ENCODE results near the gene NTF4.

The NTF4 gene, protein sequence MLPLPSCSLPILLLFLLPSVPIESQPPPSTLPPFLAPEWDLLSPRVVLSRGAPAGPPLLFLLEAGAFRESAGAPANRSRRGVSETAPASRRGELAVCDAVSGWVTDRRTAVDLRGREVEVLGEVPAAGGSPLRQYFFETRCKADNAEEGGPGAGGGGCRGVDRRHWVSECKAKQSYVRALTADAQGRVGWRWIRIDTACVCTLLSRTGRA

DNA sequence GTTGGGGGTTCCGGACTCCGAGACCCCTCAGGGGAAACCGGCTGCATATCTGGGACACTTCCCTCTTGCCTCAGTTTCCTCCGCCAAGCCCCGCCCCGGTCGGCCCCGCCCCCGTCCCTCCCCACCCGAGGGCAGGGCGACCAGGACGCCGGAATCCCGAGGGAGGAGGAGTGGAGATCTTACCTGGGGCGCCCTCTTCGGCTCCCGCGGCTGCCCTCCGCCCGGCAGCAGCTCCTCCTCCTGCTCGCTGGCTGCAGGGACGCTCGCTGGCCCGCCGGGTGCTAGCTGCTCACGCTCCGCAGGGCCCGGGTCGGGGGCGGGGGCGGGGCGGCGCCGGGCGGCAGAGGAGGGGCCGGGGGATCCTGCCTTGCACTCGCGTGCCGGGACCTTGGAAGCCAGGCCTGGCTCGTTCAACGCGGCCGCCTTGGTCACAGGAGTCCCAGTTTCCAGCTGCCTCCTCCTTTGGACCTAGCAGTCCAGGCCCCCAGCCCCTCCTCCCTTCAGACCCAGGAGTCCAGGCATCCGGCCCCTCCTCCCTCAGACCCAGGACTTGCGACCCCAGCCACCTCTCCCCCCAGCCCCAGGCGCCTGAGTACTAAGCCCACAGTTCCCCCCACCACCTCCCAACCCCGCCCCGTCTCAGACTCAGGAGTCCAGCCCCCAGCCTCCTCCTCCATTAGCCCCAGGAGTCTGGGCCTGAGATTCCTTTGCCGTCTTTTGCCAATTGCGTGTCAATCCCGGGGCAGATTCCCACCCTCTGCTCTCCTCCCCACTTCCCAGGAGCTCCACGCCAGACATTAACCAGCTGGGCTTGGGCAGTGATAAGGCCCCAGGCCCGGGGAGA lies at the start of gene NTF4:
Gene NTF4, minus strand, starts transcription at position 51 of the 844 bp plus-strand sequence. CDS start 2,821 bp downstream, outside the sequence.
- intact Hi-C loops (cut with DNase I) = no loop called here
- DNase-seq = no peak

DNA sequence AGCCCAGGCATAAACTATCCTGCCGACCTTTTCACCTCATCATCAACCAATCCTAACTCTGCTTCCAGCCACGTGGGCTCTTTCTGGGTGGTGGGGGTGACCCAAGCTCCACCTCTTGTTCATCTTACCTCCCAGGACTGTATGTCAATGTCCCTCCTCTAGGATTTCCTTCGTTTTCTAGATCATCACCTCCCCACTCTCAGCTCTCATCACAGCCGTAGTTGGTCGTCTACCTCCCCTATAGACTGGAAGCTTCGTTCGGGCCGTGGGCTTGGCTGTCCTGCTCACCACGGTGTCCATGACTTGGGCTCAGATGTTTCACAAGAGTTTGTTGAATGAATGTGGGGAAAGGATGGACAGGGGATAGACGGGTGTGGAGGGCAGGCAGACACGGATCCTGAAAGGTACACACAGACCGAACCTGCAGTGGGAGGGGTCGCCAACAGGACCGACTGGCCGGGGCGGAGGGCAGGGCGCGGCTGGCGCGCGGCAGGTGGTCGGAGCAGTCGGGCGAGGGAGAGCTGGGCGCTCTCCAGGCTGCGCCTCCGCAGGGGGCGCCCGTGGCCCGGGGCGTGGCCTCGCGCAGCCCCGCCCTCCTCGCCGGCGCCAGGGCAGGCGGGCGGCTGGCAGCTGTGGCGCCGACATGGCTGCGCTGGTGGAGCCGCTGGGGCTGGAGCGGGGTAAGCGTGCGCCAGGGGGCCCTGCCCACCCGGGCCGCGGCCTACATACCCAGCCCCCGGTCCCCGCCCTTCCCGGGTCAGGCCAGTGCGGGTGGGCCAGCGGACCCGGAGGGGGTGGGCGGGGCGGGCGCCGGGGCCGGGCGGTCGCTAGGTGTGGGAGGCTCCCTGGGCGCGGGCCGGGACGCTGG lies 49.4 kb upstream of the NTF4 start, which contains the start of gene LIN7B:
Gene LIN7B, plus strand, starts transcription at position 609 of the 868 bp plus-strand sequence. Its CDS starts 35 bp downstream, at position 644.
- intact Hi-C loops (cut with DNase I) = no loop called here
- peak in 40 of 42 donors; percentile 34 to 86 (median 69) for DNase-seq

DNA sequence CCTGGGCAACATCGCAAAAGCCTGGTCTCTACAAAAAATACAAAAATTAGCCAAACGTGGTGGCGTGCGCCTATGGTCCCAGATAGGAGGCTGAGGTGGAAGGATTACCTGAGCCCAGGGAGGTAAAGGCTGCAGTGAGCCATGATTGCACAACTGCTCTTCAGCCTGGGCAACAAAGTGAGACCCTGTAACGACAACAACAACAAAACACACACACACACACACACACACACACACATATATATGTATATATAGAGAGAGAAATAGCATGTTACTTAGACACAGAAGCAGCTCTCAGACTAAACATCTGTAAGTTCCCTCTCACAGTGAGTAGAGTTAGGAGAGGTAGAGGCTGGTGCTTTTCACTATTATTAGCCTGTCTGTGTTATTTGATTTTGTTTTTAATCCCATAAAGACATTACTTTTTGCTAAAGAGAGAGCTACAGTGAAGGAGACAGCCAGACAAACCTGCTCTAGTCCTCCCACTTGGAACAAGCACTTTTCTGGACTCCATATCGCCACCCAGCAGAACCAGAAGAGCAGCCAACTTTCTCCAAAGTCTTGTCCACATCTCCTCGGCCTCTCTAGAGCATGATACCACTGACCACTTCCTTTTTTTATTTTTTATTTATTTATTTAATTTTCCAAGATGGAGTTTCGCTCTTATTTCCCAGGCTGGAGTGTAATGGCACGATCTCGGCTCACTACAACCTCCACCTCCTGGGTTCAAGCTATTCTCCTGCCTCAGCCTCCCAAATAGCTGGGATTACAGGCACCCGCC lies 46.8 kb upstream of the NTF4 start:
- intact Hi-C loops (cut with DNase I) = no loop called here

DNA sequence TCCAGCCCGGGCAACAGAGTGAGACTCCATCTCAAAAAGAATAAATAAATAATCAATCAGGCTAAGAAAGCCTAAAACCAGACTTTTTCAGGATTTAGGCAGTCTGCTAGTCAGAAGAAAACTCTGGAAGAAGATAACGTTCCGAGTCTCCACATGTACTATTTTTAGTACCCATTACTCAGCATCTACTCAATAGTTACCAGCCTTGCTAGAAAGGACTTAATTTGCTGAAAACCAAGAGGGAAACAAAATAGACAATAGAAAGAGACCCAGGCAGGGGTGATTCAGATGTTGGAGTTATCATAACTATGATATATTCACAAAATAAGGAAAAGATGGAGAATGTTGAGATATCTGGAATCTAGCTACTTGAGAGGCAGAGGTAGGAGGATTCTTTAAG lies 45.9 kb upstream of the NTF4 start:
- no peak for DNase-seq
- intact Hi-C loops (cut with DNase I) = no loop called here

More for the DNA sequence above, 46.8 kb upstream of the NTF4 start:
- DNase-seq = no peak

DNA sequence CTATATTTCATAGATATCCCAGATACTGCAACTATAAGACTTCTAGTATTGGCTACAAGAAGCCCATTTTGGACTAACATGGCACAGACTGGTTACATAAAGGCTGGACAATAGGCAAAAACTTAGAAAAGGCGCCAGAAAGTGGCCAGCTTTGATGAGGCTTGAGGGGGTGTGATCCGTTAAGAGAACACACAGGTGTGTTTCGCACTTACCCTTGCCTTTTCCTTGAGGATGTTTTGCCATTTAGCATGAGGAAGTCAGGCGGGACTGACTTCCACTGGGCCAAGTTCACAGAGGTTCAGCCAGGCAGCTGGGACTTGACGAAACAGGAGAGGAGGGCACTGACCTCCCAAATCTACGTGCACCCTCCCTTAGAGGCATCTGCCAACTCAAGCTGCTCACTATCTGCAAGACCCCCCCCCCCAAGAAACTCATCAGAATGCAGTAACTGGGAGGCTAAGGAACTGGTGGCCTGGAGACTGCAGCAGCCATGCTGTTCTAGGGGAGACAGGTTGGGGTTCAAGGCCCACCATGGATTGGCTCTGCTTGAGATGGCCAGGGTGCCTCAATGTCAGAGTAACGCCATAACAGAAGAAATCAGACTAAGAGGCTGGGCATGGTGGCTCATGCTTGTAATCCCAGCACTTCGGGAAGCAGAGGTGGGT lies 45.1 kb upstream of the NTF4 start:
- DNase-seq = no peak
- intact Hi-C loops (cut with DNase I) = loop anchor here (10.0 kb wide), 1 partner anchor 105 kb away; no protein-coding TSS in a partner anchor

DNA sequence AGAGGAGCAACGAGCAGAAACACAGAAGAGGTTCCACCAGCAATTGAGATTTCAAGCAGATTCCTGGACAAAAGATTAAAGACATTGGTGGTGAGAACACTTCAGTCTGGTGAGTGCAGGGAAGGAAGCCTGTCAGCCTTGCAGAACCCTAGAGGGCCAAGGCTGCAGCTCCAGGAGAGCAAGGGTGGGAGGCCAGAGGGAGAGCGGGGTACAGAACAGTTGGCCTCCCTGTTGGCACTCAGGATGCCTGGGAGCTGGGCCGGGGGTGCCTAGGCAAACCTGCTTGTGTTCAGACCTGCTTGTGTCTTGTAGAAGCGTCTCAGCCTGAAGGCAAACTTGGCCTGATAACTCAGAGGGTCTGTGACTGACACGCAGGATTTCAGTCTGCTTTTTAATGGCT lies 44.4 kb upstream of the NTF4 start:
- no peak for DNase-seq
- intact Hi-C loops (cut with DNase I) = loop anchor here (10.0 kb wide), 1 partner anchor 106 kb away; no protein-coding TSS in a partner anchor

DNA sequence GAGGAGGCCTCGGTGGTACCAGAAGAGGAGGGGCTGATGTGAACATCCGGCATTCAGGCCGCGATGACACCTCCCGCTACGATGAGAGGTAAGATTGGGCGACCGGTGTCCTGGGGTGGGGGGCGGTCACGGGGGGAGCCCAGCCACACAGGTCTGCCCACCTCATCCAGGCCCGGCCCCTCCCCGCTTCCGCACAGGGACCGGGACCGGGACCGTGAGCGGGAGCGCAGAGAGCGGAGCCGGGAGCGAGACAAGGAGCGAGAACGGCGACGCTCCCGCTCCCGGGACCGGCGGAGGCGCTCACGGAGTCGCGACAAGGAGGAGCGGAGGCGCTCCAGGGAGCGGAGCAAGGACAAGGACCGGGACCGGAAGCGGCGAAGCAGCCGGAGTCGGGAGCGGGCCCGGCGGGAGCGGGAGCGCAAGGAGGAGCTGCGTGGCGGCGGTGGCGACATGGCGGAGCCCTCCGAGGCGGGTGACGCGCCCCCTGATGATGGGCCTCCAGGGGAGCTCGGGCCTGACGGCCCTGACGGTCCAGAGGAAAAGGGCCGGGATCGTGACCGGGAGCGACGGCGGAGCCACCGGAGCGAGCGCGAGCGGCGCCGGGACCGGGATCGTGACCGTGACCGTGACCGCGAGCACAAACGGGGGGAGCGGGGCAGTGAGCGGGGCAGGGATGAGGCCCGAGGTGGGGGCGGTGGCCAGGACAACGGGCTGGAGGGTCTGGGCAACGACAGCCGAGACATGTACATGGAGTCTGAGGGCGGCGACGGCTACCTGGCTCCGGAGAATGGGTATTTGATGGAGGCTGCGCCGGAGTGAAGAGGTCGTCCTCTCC lies 43.2 kb upstream of the NTF4 start:
- no peak for DNase-seq
- intact Hi-C loops (cut with DNase I) = loop anchor here (10.0 kb wide), 1 partner anchor 107 kb away; no protein-coding TSS in a partner anchor

DNA sequence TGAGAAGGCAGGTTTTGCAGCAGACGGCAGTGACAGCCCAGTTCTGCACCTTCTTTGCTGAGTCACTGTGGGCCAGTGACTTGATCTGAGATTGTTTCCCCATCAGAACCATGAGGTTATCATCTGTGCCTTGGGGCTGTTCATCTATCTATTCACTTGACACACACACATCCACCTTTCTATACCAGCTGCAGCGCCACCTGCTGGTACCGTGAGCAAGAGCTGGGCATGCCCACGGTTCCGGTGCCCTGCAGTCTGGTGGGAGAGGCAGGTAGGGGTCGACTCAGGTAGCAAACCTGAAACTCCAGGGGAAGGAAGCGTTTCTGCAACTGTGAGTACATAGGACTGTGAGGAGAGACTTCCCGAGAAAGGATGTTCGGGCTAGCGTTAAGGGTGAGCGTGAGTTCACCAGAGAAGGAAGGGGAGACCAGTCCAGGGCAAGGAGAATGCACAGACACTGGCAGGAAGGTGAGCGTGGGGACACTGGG lies 42.1 kb upstream of the NTF4 start:
- intact Hi-C loops (cut with DNase I) = loop anchor here (10.0 kb wide), 1 partner anchor 108 kb away; no protein-coding TSS in a partner anchor
- DNase-seq = peak; percentile 38 to 86 (median 70)

DNA sequence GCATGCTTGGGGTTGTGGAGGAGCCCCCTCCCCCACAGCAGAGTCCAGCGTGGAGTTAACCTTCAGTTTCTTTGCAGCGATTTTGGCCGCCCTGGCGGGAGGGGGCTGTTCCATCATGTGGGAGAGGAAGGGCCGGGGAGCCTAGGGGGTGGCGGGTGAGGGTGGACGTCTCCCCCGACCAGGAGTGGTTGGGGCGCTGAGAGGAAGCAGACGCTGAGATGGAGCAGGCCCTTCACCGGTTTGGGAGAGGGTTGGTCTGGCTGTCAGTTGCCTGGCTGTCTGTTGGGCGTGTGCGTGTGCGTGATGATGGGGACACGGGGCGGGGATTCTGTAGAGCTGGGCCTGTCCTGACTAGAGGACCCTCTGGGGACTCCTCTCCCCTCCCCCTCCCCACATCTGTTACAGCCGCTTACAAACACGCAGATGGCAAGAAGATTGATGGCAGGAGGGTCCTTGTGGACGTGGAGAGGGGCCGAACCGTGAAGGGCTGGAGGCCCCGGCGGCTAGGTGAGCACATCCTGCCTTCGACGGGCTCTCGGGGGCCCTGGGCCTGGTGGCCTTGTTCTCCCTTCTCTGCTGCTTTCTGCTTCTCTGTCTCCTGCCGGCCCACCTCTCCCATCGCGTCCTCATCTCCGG lies 39.7 kb upstream of the NTF4 start:
- DNase-seq = no peak
- intact Hi-C loops (cut with DNase I) = loop anchor here (10.0 kb wide), 1 partner anchor 110 kb away; no protein-coding TSS in a partner anchor

DNA sequence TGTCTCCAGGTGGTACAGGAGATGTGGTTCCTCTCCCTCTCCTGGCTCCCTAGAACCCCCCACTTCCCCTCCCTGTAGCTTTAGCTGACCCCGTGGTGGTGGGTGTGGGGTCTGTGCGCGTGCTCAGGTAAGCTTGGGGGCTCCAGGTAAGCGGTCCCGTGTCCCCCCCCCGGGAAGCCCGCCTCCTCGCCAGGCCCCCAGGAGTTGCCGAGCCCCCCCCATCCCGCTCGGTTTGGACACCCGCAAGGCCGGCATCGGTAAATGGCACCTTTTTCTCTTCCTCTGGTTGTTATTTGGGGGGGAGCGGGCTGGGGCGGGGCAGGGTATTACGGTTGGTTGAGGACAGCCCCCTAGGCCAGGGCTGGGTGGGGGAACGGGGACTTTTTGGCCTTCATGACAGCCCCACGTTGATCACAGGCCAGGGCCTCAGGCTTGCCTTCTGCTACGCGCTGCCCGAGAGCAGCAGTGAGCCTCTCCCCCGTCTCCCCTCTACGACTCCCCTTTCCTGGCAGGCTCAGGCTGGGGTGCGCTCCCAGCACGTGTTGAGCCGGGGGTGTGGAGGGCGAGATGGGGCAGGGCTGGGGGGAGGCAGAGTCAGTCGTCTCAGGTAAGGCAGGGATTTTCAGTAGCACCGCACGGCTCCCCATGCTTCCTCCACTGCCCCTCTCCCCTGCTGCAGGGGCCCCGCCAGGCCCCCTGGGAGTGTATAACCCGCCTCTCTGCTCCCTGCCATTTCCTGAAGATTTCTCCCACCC lies 38.9 kb upstream of the NTF4 start:
- intact Hi-C loops (cut with DNase I) = loop anchor here (10.0 kb wide), 1 partner anchor 111 kb away; no protein-coding TSS in a partner anchor

DNA sequence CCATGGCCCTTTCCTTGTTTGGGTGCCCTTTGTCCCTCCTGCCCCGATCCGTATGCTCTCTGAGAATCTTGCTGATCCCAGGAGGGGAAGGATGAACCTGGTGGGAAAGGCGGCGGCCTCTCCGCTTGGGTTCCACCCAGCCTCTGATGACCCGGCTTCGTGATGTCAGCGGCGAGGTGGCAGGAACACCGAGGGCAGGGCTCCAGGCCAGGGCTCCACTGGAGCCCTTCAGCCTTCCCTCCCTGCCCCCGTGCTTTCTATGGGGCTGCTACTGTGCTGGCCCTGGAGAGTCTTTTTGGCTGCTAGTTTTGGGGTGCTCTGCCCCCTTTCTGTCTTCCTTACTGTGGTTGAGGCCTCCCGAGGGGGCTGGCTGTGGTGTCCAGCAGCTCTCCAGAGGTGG lies 37.7 kb upstream of the NTF4 start:
- intact Hi-C loops (cut with DNase I) = loop anchor here (10.0 kb wide), 1 partner anchor 112 kb away; no protein-coding TSS in a partner anchor

More for the DNA sequence above, 38.9 kb upstream of the NTF4 start:
- no peak for DNase-seq

DNA sequence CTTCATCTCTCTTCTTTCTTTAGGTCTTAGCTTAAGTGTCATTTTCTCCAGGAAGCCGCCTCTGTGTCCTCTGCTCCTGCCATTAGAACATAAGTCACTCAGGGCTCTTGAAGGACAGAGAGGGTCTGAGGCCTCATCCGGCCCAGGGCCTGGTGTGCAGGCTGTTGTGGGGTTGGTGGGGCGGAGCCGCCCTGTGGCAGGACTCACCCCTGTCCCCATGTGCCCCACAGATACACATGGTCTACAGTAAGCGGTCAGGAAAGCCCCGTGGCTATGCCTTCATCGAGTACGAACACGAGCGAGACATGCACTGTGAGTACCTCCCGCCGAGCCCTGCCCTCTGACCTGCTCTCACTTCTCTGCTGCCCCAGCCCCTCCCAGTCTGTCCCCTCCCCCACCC lies 36.5 kb upstream of the NTF4 start:
- intact Hi-C loops (cut with DNase I) = loop anchor here (10.0 kb wide), 1 partner anchor 114 kb away; no protein-coding TSS in a partner anchor
- DNase-seq = no peak

More for the DNA sequence above, 37.7 kb upstream of the NTF4 start:
- no peak for DNase-seq

DNA sequence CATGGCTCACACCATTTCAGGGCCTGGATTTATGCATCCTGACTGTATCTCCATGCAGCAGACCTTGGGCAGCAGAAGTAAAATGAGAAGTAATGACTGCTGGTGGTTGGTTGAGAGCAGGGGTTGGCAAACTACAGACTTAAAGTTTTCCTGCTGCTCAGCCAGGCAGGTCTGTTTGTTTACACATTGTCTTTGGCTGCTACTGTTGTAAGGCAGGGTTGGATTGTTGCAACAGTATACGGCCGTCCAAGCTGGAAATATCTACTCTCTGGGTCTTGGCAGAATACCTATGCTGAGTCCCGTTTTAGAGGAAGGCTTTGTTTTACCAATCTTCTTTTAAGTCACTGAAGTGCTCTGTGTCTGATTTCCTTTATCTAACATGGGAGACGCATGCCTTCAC lies 34.2 kb upstream of the NTF4 start:
- no peak for DNase-seq

DNA sequence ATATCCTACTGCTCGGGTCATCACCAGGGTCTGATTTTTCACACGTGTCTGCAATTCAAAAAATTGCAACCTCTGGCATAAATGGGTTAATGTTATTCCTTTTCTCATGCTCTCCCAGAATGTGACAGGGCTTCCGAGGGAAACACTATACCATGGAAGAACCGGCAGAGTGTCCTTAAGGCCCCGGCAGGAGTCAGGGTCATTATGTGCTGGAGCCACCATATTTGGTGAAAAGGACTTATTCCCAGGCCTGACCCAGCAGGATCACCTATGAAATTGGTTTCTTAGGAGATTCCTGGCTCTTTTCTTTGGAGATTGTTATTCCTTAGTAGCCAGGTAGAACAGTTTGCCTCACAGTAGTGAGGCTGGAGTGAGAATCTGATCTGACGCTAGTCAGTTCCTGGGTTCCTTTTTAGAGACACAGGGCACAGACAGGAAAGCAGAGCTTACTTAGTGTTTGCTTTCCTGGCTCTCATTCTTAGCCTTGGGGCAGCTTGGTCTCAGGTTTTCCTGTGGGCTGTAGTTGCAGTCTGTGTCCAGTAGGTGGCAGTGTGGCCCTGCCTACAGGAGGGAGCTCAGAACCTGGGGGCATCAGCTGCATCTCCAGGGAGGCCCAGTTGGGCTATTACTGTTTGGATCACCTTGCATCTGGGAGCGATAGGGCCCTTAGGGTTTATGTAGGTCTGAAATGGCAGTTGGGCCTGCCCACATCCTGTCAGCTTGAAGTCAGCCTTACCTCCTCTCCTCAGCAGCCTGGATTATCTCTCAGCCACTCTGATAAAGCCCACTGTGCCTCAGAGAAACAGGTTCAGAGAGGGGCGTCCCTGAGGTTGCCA lies 33.1 kb upstream of the NTF4 start:
- intact Hi-C loops (cut with DNase I) = loop anchor here (5.0 kb wide), 1 partner anchor 50 kb away; no protein-coding TSS in a partner anchor
- DNase-seq = peak in 41 of 42 donors; percentile 51 to 88 (median 74)

More for the DNA sequence above, 34.2 kb upstream of the NTF4 start:
- intact Hi-C loops (cut with DNase I) = loop anchor here (5.0 kb wide), 1 partner anchor 49 kb away; no protein-coding TSS in a partner anchor
